ENCODE results near the gene LAIR1.

DNA sequence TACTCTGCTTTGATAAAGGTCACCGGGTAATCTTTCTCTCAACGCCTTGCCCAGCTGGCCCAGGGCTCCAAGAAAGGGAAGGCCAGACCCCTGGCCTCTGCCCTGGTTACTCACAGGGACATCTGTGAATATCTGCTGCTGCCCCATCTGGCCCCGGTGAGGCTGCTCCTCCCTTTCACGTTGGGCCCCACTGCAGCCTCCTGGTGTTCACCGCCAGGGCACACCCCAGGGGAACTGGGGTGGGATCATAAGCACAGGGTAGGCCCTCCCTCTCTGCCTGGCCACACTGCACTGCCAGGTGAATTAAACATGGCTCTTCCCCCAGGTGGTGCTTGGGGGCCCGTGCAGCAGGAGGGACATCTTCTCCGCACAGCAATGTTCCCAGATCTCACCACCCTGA is 12.7 kb downstream of the LAIR1 start:
- no peak for TF ChIP-seq GATA2 (IDR thresholded peaks at IDR 0.05; ENCODE audit: low read depth, low read length)
- TF ChIP-seq GATA3 (IDR thresholded peaks at IDR 0.05; ENCODE audit: low read depth, low read length), result no peak

All from SH-SY5Y (cell line).